Neural cell (in vitro differentiated cells): ENCODE results near the gene SORD. TPM values are rescaled to one million over a fixed set of nuclear protein-coding genes. Genes with fewer than 3 reads are reported as not detected.

Experiments used
- H2AFZ ChIP-seq: fragments of 200-600, 300-800 bp; sonication (generic), shearing (Covaris generic); 2 replicates; pipeline ENCODE4 v1.6.0; 2014; ENCODE audit warnings: low read depth, mild to moderate bottlenecking, antibody characterized with exemption, low read length, moderate library complexity
- H3F3A ChIP-seq: fragments of 200-600 bp; shearing (Covaris generic); 2 replicates; pipeline ENCODE4 v1.6.1; 2016; ENCODE audit warnings: mild to moderate bottlenecking, moderate library complexity, mixed read lengths, antibody characterized with exemption, low read length; ENCODE audit not compliant: insufficient read depth, poor library complexity, severe bottlenecking
- H3K27ac ChIP-seq: fragments of 200-600, 300-800 bp; sonication (generic), shearing (Covaris generic); 2 replicates; pipeline ENCODE4 v1.5.1; 2014; ENCODE audit warnings: mild to moderate bottlenecking, low read length, moderate library complexity
- H3K27me3 ChIP-seq: fragments of 300-800, 200-600 bp; sonication (generic), shearing (Covaris generic); 2 replicates; pipeline ENCODE4 v1.6.0; 2014; ENCODE audit warnings: mild to moderate bottlenecking, low read depth, low read length, moderate library complexity; ENCODE audit not compliant: insufficient read depth
- H3K36me3 ChIP-seq: fragments of 300-800, 200-600 bp; sonication (generic), shearing (Covaris generic); 2 replicates; pipeline ENCODE4 v1.5.1; 2014; ENCODE audit warnings: mild to moderate bottlenecking, antibody characterized with exemption, low read length, moderate library complexity; ENCODE audit not compliant: insufficient read depth
- H3K4me2 ChIP-seq: fragments of 300-800, 200-600 bp; sonication (generic), shearing (Covaris generic); 2 replicates; pipeline ENCODE4 v1.6.0; 2014; ENCODE audit warnings: mild to moderate bottlenecking, low read length
- H3K4me3 ChIP-seq: fragments of 300-800, 200-600 bp; sonication (generic), shearing (Covaris generic); 2 replicates; pipeline ENCODE4 v1.5.1; 2014; ENCODE audit warnings: mild to moderate bottlenecking, low read length, moderate library complexity
- H3K79me2 ChIP-seq: fragments of 200-600 bp; shearing (Covaris generic); replicated peaks from 2 replicates; pipeline ENCODE4 v1.6.0; 2014; ENCODE audit warnings: mild to moderate bottlenecking, low read length, moderate library complexity; ENCODE audit not compliant: insufficient read depth
- H3K9ac ChIP-seq: fragments of 300-800, 200-600 bp; sonication (generic), shearing (Covaris generic); 2 replicates; pipeline ENCODE4 v1.6.1; 2016; ENCODE audit warnings: mild to moderate bottlenecking, low read length, mixed read lengths
- H3K9me2 ChIP-seq: fragments of 200-600 bp; shearing (Covaris generic); 2 replicates; pipeline ENCODE4 v1.6.1; 2016; ENCODE audit warnings: mild to moderate bottlenecking, low read length, mixed read lengths; ENCODE audit not compliant: insufficient read depth
- H3K9me3 ChIP-seq: fragments of 200-600, 300-800 bp; sonication (generic), shearing (Covaris generic); 2 replicates; pipeline ENCODE4 v1.6.1; 2016; ENCODE audit warnings: mild to moderate bottlenecking, mixed run types, low read length, moderate library complexity, mixed read lengths
- H4K20me1 ChIP-seq: fragments of 200-600 bp; shearing (Covaris generic); 2 replicates; pipeline ENCODE4 v1.6.1; 2016; ENCODE audit warnings: mild to moderate bottlenecking, mixed run types; ENCODE audit not compliant: insufficient read depth
- CTCF ChIP-seq: fragments of 450-650 bp; IDR thresholded peaks from 2 replicates; pipeline ENCODE4 v1.5.1; 2014; ENCODE audit warnings: antibody characterized with exemption, mild to moderate bottlenecking, moderate library complexity; ENCODE audit not compliant: poor library complexity, severe bottlenecking
- EP300 ChIP-seq: fragments of 450-650 bp; conservative IDR thresholded peaks from 2 replicates; pipeline ENCODE4 v1.6.1; 2014; ENCODE audit warnings: antibody characterized with exemption, mild to moderate bottlenecking, moderate library complexity; ENCODE audit not compliant: poor library complexity, severe bottlenecking
- EZH2 ChIP-seq: fragments of 200-600, 300-800 bp; shearing (Covaris generic), sonication (generic); IDR thresholded peaks from 2 replicates; pipeline ENCODE4 v1.6.1; 2014; ENCODE audit warnings: antibody characterized with exemption, low read length, borderline replicate concordance, mild to moderate bottlenecking; ENCODE audit not compliant: insufficient read depth, poor library complexity, severe bottlenecking
- MXI1 ChIP-seq: fragments of 450-650 bp; conservative IDR thresholded peaks from 2 replicates; pipeline ENCODE4 v1.6.1; 2014; ENCODE audit warnings: antibody characterized with exemption, mild to moderate bottlenecking; ENCODE audit not compliant: poor library complexity, severe bottlenecking
- POLR2AphosphoS5 ChIP-seq: IDR thresholded peaks from 2 replicates; pipeline ENCODE4 v1.6.1; 2012
- RAD21 ChIP-seq: fragments of 450-650 bp; conservative IDR thresholded peaks from 2 replicates; pipeline ENCODE4 v1.6.1; 2014; ENCODE audit warnings: antibody characterized with exemption, mild to moderate bottlenecking, moderate library complexity
- REST ChIP-seq: IDR thresholded peaks from 2 replicates; pipeline ENCODE4 v1.6.1; 2012; ENCODE audit warnings: borderline replicate concordance
- SMC3 ChIP-seq: fragments of 450-650 bp; conservative IDR thresholded peaks from 2 replicates; pipeline ENCODE4 v1.6.1; 2014; ENCODE audit warnings: antibody characterized with exemption, mild to moderate bottlenecking, moderate library complexity; ENCODE audit not compliant: poor library complexity
- TAF1 ChIP-seq: IDR thresholded peaks from 2 replicates; pipeline ENCODE4 v1.6.1; 2012; ENCODE audit warnings: low read depth
- polyA plus RNA-seq: library from polyadenylated mRNA; depleted of rRNA; stranded (reverse); fragments of >200 nt; gene quantifications from 2 replicates; pipeline ENCODE4 v1.2.3, GENCODE V29; 2014

SORD gene
- polyA plus RNA-seq, 1 donor from 2014 or later: 17.7 TPM

GRCh38 chr15:45091161-45091560, 68.2 kb downstream of the SORD start (continued):
- TF ChIP-seq MXI1 (no peak), POLR2AphosphoS5 (no peak), EZH2 (no peak), RAD21 (no peak)

- TF ChIP-seq EZH2 (no peak), CTCF (no peak), MXI1 (no peak), REST (no peak), TAF1 (no peak), SMC3 (no peak), RAD21 (no peak), EP300 (no peak), POLR2AphosphoS5 (no peak)
- no peak overlapping the region for H3K9ac ChIP-seq
- H3K36me3 ChIP-seq: no peaks in the 10 kb centered on the region
- H3K4me2 ChIP-seq: no peak overlapping the region
- no peaks in the 10 kb centered on the region for H3K79me2 ChIP-seq
- H3K27me3 ChIP-seq: no peaks in the 10 kb centered on the region
- no peaks in the 10 kb centered on the region for H3K9me2 ChIP-seq
- no peaks in the 10 kb centered on the region for H3K9me3 ChIP-seq
- H2AFZ ChIP-seq: no peak overlapping the region
- H3F3A ChIP-seq: no peaks in the 10 kb centered on the region
- no peaks in the 10 kb centered on the region for H4K20me1 ChIP-seq
- H3K4me3 ChIP-seq: no peak overlapping the region
- H3K27ac ChIP-seq: no peak overlapping the region
Measured at GRCh38 chr15:45091576-45091975, 68.6 kb downstream of the SORD start.

GRCh38 chr15:45093013-45093412, 70.0 kb downstream of the SORD start:
- no peaks in the 10 kb centered on the region for H3K27me3 ChIP-seq
- no peak overlapping the region for H3K4me3 ChIP-seq
- H3K9me3 ChIP-seq: no peaks in the 10 kb centered on the region
- H2AFZ ChIP-seq: no peak overlapping the region
- H3K4me2 ChIP-seq: no peak overlapping the region
- TF ChIP-seq REST: no peak
- TF ChIP-seq EP300: no peak
- no peak for TF ChIP-seq SMC3
- no peak for TF ChIP-seq EZH2
- no peak for TF ChIP-seq POLR2AphosphoS5
- no peak for TF ChIP-seq RAD21
- no peak for TF ChIP-seq TAF1
- no peak for TF ChIP-seq CTCF
- TF ChIP-seq MXI1: no peak
- no peaks in the 10 kb centered on the region for H3F3A ChIP-seq
- H3K27ac ChIP-seq: no peak overlapping the region
- no peaks in the 10 kb centered on the region for H3K36me3 ChIP-seq
- H3K9me2 ChIP-seq: no peaks in the 10 kb centered on the region
- no peak overlapping the region for H3K9ac ChIP-seq
- H4K20me1 ChIP-seq: no peaks in the 10 kb centered on the region
- H3K79me2 ChIP-seq: no peaks in the 10 kb centered on the region
